GM21576 (cell line): ENCODE measurements around the gene CABP2.
"Not testable (repeated sequence)": the region's sequence is repeated elsewhere in the genome, so short reads cannot be mapped to it uniquely, and the experiment has no call there.

Experiments
- ATAC-seq: cut with Tn5 transposase; IDR thresholded peaks from one replicate; pipeline ENCODE4 v1.9.1; 2021; ENCODE audit warnings: mild to moderate bottlenecking, moderate library complexity; ENCODE audit not compliant: unreplicated experiment

The CABP2 gene

GRCh38 chr11:67482275-67482826 lies 40.9 kb downstream of the CABP2 start:
- no peak for ATAC-seq

GRCh38 chr11:67477344-67478050 lies 45.7 kb downstream of the CABP2 start:
- ATAC-seq: not testable (repeated sequence)

- not testable (repeated sequence) for ATAC-seq
These were observed 46.6 kb downstream of the CABP2 start for GRCh38 chr11:67476692-67477091.

- ATAC-seq: no peak
These were observed 50.4 kb downstream of the CABP2 start for GRCh38 chr11:67472882-67473281.

- no peak for ATAC-seq
These were observed 52.8 kb downstream of the CABP2 start for GRCh38 chr11:67470337-67471002.

- no peak for ATAC-seq
These were observed 53.8 kb downstream of the CABP2 start for GRCh38 chr11:67469508-67469811.
